Urothelium cell line (cell line): ENCODE measurements around the gene PRLR.
A peak's percentile ranks its signal among the peaks of the same experiment; 100 is the strongest.
"Not testable (repeated sequence)": the region's sequence is repeated elsewhere in the genome, so short reads cannot be mapped to it uniquely, and the experiment has no call there.

Source experiments
- DNase-seq: peaks from one replicate; pipeline ENCODE4 v3.0.0; 2011; ENCODE audit warnings: low spot score, mixed read lengths
- FAIRE-seq: peaks from 2 replicates; lab custom pipeline; 2011; peaks lifted over from hg19 to GRCh38; lab: Jason Lieb, UNC

Gene PRLR

DNA sequence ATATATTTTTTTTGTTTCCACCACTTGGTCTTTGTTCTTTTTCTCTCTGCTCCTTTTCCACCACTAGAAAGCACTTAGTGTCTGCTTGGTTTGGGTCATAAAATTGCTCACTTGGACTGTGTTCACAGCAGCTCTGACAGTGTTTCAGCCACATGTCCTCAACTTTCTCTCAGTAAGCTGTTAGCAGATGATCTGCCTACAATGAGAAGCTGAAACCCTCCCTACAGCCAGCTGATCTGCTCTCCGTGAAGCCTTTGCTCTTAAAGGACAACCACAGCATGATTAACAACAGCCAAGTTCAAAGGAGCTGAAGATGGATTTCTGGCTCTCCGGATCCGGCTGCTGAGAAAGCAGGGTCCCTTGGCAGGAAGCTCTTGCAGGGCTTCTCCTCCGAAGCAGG lies 31.6 kb downstream of the PRLR start:
- DNase-seq, result no peak
- no peak for FAIRE-seq

DNA sequence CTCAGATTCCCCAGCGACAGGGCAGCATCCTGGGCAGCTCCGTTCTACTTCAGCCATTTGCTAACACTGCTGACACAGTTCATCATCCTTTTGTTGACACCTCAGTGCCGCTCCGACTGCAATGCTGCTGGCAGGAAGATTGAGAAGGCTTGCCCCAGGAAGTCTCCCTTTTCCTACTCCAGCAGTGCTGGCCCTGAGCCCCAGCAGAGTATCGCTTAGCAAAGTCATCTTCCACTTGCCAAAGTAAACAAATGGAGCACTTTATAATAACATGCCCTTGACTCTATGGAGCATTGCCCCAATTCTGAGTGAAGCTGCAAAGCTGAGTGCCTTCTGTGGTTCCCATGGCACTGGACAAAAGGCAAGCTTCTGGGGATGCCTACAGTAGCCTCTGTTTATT lies 32.2 kb downstream of the PRLR start:
- DNase-seq, result peak; percentile 17
- FAIRE-seq, result no peak

DNA sequence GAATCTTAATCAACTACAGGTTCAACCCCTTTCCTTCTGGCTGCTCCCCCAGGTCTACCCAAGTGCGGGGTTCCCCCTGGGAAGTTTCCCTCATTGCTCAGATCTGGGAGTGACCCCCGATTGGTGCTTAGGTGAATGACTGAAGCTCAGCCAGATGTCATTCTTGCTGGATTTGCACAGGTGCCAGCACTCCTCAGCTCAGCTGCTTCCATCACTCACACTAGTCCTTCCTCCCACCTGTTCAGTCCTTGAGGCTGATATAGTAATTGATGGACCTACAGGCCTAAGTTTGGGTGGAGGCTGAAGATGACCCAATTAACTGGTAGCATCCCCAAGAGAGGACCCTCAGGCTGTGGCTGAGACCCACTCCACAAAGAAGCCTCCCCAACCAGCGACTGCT lies 32.9 kb downstream of the PRLR start:
- DNase-seq (no peak), FAIRE-seq (no peak)

DNA sequence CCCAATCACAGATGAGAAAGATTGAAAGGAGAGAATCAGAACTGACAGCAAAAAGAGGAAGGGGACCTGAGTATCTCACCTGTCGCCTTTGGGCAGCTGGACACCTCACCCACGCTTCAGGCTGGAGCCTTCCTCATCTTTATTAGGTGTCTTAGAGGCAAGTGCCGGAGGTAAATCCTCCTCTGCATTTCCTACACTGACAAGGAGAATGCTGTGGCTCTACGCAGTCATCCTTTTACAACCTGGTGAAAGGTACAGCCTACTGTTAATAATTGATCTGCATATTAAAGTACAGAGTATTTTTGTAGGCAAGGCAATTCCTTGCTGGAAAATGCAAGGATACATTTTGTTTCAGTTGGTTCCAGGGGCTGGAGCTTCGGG lies 34.8 kb downstream of the PRLR start:
- FAIRE-seq (no peak), DNase-seq (no peak)

DNA sequence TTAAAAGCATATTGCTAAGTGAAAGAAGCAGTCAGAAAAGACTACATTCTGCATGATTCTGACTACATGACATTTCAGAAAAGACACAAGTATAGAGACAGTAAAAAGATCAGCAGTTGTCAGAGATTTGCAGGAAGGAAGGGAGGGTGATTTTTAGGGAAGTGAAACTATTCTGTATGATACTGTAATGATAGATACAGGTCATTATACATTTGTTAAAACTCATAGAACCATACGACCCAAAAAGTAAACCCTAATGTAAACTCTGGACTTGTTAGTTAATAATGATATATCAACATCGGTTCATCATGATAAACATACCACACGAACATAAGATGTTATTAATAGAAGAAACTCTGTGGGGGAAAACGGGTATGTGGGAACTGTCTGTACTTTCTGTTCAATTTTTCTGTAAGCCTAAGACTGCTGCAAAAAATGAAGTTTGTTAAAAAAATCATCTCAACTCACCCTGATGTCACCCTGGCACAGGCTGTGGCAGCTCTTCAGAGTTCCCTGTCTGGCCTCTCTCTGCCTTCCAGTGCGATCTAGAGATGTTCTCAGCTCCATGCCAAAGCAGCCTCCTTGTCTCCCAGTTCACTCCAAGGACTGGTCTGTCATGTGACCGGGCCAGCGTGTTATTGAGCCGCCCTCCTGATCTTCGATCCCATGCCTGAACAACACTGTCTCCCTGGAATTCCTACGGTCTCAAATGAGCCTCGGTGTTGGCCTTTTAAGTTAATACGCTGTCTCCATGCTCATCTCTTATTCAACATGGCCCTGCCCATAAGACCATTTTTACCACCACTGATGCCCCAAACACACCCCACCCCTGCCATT lies 35.4 kb downstream of the PRLR start:
- no peak for FAIRE-seq
- no peak for DNase-seq

DNA sequence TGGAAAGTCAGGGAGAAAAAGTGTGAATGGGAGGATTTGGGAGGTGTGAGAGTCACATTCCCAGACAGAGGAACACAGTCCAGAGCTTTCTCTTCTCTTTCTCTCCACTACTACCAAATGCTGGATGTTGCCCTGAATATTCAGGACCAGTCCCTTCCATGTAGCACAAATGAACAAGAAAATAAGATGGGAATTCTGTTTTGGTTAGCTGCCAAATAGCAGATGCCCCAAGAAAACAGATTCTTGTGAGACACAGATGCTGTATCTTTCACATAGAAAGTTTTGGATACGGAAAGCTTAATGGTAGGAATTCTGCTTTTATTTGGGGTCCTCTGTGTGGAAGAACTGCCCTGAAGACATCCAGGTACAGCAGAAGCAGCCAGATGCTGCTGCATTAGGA lies 37.8 kb downstream of the PRLR start:
- DNase-seq (no peak), FAIRE-seq (no peak)

DNA sequence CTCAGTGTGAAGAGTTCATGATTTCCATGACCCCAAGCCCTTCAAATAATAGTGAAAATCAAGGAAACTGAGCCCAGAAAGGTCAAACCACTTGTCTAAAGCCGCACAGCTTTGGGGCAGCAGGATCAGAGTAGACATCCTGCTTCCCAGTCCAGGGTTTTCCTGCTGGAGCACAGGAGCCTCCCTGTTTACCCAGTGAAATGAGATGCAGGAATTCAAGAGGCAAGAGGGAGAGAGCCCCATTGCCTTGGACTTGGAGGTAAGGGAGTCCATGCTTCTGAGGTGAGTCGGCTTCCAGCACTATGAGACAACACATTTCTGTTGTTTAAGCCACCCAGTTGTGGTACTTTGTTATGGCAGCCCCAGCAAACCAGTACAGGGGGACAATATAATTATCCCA lies 40.5 kb downstream of the PRLR start:
- FAIRE-seq, DNase-seq: not testable (repeated sequence)

DNA sequence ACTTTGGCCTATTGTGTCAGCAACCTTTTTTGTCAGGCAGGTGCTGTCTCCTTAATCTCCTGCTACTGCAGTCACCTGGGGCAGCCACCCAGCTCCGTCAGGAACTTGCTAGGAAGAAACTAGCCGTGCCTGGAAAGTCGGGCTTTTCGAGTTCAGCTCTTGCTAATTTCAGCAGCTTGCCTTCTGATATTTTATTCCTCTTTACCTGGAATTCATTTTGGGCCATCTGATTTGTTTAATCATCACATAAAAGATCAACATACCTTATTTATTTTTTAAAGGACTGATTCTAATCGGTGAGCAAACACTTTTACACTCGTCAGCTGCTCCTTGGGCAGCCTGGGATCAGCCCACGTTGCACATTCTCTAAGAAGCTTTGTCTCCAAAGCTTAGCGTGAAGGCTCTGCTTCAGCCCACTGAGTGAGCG lies 42.2 kb downstream of the PRLR start:
- no peak for FAIRE-seq

DNA sequence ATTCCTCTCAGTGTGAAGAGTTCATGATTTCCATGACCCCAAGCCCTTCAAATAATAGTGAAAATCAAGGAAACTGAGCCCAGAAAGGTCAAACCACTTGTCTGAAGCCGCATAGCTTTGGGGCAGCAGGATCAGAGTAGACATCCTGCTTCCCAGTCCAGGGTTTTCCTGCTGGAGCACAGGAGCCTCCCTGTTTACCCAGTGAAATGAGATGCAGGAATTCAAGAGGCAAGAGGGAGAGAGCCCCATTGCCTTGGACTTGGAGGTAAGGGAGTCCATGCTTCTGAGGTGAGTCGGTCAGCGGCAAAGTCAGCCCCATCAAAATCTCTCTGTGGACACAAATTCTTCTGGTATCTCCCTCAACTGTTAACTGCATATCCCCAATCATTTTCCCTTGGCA lies 42.7 kb downstream of the PRLR start:
- FAIRE-seq, result not testable (repeated sequence)

More for the DNA sequence above, 42.2 kb downstream of the PRLR start:
- DNase-seq, result no peak

DNA sequence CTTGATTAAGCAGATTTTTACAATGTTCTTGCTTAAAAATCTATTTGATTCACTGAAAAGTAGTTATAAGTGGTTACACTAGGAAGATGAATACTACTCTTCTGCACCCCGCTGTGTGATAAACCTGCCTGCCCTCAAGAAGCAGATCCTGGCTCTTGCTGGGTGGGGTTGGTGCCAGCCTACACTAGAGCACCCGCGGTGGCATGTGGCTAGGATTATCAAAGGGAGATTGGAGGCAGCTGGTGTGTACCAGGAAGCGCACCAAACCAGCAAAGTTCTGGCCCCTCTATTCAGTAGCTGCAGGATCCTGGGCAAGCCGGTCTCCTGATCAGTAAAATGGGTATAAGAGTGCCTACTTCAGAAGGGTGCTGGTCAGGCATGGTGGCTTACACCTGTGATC lies 43.5 kb downstream of the PRLR start:
- no peak for DNase-seq
- FAIRE-seq, result no peak

More for the DNA sequence above, 42.7 kb downstream of the PRLR start:
- DNase-seq, result not testable (repeated sequence)

DNA sequence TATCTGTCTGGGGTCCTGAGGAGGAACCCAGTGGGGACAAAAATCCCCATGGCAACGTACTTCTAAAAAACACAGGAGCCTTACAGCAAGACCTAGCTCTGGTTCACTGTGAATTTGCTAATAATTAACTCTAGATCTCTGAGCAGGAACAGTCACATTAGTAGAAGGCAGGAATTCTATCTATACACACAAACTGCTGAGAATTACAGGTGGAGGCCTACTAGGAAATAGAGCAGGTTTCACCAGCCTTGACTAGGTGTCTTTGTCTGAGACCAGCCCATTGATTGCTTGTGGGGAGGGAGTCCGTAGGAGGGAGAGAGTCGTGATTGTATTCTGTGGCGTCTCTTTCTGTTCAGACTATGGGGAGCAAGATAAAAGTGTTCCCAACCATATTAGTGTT lies 44.8 kb downstream of the PRLR start:
- no peak for DNase-seq
- FAIRE-seq, result no peak

DNA sequence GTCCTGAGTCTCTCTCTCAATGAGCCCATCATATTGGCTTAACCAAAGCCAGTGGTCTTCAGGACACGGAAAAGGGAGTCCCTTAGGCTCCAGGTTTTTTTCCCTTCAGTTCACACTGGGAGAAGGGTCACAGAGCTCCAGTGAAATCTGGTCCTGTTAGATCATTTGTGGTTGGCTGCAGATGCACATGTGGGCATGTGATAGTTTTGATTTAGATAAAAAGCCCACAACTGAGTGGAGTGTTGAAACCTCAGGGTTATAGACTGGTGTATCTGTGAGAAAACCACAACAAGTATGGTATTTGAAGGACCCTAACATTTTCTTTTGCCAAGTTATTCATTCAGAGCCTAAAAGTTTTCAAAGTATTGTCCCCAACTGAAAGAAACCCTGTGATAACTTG lies 46.7 kb downstream of the PRLR start:
- no peak for FAIRE-seq

DNA sequence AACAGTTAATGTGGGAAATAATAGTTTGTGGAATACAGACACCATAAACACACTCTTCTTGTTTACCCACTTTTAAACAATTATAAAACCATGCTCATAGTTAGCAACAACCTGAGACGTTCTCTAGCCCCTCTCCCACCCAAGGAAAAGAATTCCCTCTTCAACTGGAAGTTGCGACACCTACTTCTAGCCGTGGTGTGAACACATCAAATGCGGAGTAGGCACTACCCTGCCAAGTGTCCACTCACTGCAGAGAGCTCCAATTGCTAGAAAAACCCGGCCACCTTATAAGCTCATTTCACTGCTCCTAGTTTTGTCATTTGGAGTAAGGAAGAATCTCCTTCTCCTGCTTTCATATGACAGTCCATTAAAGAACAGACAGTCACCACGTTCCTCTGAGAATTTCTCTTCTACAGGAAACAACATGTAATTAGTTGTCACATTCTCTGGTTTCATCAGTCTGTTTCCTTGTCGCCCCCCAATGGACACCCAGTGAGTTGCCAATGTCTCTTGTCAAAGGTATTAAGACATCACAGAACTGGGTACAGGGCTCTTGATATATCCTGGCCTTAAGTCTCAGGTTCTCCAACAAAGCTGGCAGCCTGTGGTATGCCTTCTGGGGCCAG lies 47.3 kb downstream of the PRLR start:
- FAIRE-seq (no peak), DNase-seq (peak; percentile 65)

More for the DNA sequence above, 46.7 kb downstream of the PRLR start:
- DNase-seq, result no peak

DNA sequence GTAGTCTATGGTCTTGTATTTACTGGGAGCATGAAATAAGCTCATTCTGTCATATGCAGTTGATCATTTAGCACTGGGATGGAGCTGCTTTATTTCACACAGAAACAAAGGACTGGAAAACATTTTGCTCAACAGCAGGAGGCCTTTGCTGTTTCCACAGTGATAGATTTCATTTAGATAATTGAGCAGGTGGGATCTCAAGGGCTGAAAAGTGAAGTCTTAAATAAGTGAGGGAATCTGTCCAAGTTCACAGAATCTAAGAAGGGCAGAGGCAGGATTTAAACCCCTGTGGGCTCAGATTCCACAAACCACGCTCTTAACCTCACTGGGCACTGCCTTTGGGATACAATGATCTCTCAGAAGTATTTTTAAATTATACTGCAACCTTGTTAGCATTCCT lies 47.8 kb downstream of the PRLR start:
- FAIRE-seq, result no peak
- DNase-seq, result no peak

DNA sequence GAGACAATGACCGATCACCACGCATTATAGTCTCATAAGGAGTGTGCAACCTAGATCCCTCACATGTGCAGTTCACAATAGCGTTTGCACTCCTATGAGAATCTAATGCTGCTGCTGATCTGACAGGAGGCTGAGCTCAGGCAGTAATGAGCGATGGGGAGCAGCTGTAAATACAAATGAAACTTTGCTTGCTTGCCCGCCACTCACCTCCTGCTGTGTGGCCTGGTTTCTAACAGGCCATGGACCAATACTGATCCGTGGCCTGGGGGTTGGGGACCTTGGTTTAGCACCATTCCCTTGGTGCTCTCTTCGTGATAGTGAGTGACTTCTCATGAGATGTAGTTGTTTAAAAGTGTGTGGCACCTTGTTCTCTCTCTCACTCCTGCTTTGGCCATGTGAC lies 50.2 kb downstream of the PRLR start:
- no peak for DNase-seq
- FAIRE-seq, result no peak

DNA sequence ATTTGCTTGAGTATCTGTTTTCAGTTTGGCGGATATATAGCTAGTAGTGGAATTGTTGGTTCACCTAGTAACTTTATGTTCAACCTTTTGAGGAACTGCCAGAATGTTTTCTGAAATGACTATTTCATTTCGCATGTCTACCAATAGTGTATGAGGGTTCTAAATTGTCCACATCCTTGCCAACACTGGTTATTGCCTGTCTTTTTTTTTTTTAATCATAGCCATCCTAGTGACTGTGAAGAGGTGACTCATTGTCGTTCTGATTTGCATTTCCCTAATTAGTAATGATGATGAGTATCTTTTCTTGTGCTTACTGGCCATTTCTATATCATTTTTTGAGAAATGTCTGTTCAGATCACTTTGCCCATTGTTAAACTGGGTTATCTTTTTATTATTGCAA lies 52.5 kb downstream of the PRLR start:
- FAIRE-seq (no peak), DNase-seq (no peak)

DNA sequence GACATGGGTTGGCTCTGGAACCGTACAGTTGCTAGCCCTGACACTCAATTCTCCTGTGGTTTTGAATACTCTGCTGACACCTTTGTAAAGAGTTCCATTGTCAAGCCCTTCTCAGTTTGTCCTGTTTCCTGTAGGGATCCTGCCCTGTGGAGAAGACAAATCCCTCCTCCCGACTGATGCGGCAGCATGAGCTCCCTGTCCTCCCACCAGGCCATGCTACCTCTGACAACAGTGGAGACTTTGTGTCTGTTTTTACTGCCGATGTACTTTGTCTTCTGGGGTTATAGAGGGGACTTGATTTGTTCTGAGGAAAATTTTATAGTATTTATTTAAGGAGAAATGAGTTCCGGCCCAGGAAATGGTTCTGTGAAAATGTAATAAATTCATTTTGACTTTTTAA lies 57.8 kb downstream of the PRLR start:
- DNase-seq, result no peak
- no peak for FAIRE-seq

DNA sequence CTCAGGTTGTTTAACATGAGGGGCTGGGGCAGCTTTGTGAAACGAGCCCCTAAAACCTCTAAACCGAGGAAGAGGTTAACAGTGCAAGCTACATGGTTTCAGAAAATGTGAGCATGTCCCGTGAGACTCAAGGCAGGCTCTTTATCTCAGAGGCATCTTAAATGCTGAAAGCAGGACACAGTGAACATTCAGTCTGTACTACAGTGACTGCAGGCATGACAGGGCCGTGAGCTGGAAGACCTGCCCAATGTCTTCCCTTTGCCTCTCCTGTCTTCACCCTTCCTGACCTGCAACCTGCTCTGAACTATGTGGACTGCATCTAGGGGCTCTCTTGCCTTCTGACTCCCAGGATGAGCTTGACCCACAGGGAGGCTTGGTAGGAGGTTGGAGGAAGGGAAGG lies 58.3 kb downstream of the PRLR start:
- FAIRE-seq, result no peak
- no peak for DNase-seq

DNA sequence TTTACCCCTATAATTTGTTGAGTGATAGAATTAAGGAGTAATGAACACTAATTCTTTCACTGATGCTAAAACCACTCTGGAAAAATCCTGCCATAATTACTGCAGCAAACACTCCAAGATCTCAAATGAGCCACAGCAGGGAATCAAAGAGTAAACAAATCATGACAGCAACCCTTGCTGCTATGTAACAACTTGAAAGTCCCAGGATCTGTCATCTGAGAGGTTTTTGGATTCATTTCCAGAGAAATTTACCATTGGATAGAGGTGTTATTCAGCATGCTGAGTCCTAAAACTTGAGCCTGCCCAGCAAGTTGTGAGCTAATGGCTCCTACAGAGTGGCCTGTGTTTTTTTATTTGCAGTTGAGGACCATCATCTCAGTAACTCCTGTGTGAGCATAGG lies 59.2 kb downstream of the PRLR start:
- FAIRE-seq (no peak), DNase-seq (no peak)

DNA sequence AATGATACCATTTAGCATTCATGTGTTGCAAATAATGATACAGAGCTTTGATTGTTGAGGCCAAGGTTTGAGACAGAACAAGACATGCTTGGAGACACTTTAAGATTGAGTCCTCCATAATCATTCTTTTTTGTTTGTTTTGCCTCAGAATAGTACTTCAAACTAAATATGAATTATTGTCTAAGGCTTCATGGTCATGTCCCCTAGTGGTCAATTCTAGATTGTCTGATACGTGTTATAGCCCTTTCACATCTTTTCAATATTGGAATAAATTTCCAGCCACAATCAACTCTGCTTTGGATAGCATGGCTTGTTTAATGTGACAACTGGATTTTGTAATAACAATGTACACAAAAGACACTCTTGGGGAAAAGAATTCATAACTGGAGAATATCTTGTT lies 64.2 kb downstream of the PRLR start:
- DNase-seq, result no peak
- FAIRE-seq, result no peak

DNA sequence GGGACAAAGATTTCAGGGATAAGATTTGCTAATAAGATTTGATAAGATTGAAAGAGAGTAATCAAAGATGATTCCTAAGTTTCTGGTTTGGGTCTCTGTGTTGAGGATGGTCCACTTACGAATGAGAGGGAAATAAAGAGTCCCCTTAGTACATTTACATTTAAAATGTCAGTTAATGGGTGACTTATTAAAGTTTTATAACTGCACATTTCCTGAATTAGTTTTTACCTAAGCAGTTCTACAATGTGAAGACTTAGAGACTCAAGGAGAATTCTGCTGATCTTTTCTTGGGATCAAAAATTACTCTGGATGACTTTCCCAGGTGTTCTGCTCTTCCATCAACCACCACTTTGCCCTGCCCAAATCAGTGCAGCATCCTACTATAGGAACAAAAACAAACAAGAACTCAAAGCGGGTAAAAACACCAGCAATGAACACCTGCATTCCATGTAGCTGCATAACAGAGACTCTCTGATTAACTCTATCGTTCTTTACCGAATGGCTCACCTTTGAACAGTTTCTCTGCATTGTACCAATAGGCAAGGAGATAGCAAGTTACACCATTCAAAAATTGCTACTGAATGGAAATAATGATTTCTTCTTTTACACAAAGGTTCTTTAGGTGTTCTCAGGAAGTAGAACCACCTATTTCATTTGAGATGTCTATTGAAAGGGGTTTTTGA lies 65.3 kb downstream of the PRLR start:
- no peak for DNase-seq
- no peak for FAIRE-seq

DNA sequence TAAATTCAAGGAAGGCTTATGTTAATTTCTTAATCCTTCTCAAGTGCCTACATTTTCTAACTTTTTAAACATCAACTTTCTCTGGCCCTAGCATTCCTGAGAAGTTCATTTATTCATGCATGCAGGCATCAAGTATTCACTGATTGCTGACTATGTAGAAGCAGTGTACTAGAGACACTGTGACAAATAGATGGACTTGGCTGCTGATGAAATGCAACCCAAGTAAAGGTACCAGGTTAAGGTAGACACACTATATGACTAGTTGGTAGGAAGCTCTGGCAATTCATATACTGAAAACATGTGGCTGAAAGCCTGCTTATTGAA lies 66.6 kb downstream of the PRLR start:
- DNase-seq (no peak), FAIRE-seq (no peak)
